Measurements from ENCODE around the gene SCGB1D4.

DNA sequence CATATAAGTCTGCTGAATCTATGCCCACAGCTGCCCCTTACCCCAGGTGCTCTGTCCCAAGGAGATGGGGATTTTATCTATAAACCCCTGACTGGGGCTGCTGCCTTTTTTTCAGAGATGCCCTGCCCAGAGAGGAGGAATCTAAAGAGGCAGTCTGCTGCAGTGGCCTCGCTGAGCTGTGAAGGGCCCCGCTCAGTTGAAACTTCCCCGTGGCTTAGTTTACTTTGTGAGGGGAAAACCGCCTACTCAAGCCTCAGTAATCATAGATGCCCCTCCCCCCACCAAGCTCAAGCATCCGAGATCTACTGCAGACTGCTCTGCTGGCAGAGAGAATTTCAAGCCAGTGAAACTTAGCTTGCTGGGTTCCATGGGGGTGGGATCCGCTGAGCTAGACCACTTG, 7.4 kb upstream of the SCGB1D4 start:
- no peak for TF ChIP-seq EHMT2 (IDR thresholded peaks at IDR 0.05; ENCODE audit: low read depth)
- no peak for TF ChIP-seq CHD2 (IDR thresholded peaks at IDR 0.05; ENCODE audit: low read length, partially characterized antibody)

Measured in A549 (cell line).